ENCODE results near the gene SASH1.

Gene SASH1

DNA sequence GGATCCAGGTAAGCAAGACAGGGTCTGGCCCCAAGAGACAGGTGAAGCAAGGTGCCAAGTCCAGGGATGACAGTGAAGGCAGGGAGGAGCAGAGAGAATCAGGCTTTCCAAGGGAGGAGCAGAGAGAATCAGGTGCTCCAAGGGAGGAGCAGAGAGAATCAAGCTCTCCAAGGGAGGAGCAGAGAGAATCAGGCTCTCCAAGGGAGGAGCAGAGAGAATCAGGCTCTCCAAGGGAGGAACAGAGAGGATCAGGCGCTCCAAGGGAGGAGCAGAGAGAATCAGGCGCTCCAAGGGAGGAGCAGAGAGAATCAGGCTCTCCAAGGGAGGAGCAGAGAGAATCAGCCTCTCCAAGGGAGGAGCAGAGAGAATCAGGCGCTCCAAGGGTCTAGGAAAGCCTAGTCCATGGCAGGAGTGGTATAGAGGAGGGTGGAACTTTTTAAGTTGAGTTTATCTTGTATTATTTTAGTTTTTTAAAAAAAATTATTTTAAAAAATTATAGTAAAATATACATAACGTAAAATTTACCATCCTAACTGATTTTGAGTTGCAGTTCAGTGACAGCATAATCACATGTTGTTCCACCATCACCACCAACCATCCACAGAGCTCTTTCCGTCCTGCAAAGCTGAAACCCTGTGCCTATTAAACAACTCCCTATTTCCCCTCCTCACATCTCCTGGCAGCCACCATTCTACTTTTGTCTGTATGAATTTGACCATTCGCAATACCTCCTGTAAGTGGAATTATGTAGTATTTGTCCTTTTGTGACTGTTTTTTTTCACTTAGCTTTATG, 64.1 kb downstream of the SASH1 start:
- DNase-seq (ENCODE audit: low spot score): no peak

DNA sequence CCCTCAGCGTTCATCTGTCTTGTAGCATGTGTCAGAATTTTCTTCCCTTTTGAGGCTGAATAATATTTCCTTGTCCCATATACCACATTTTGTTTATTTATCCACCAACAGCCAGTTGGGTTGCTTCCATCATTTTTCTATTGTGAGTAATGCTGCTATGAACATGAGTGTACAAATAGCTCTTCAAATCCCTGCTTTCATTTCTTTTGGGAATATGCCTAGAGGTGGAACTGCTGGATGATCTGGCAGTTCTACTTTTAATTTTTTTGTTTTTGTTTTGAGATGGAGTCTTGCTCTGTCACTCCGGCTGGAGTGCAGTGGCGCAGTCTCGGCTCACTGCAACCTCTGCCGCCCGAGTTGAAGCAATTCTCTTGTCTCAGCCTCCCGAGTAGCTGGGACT, 64.7 kb downstream of the SASH1 start:
- DNase-seq (ENCODE audit: low spot score): no peak

DNA sequence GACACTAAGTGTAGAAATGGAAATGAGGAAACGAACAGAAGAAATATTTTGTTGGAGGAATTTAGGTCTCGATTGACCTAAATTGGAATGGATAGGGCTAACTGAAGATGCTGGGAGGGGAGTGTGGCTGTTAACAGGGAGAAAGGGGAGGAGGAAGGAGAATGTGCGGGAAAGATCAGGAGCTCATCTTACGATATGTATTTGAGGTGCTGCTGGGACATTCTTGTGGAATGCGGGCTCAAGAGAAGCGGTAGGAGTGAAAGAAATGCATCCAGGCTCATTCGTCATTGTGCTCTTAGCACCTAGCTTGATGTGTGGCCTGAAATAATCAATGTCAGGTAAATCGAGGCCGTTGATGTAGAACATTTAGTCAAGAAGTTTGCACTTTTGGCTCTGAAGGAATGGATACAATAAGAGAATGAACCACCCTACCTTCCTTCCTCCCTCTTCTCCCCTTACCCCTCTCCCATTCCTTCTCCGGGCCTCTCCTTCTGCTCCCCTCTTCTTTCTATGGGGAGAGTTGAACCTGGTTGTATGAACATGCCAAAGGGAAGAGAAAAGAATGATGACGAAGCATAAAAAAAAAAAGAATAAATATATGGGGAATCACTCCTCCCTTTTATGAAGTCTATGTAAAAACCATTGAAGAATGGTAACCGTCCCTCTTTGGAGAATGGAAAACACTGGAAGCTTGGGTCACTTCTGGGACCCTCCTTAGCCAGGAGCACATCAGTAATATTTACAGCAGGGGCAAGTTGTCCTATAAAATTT, 70.9 kb downstream of the SASH1 start:
- DNase-seq (ENCODE audit: low spot score): no peak

DNA sequence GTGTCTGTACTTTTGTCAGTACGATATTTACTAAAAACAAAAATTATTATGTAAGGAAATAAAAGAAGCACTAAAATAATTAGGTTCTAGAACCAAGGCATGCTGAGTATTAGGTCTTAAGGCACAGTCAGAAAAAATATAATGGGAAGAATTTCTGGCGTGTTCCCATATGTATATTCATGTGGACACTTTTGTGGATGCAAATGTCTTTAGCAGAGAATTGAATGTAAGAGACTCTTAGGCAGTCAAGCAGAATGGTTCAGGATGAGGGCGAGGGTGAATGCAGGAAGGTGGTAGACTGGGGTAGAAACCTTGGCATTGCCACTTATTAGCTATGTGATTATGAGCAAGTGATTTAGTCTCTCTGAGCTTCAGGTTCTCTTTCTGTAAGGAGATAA, 71.5 kb downstream of the SASH1 start:
- DNase-seq (ENCODE audit: low spot score): no peak

DNA sequence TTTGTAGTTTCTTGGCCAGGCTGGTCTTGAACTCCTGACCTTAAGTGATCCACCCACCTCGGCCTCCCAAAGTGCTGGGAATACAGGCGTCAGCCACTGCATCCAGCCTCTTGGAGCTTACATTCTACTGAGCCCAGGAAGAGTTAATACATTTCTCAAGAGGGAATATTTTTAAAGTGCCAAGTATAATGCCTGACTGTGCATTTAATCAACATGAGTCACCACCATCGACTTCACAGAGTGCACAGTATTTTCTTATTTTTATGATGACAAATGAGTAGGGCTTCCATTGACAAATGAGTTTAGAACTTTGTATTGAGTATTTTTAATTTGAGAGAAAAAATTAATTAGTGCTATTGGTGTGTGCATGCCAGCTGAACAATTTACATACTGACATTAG, 72.2 kb downstream of the SASH1 start:
- no peak for DNase-seq (ENCODE audit: low spot score)

DNA sequence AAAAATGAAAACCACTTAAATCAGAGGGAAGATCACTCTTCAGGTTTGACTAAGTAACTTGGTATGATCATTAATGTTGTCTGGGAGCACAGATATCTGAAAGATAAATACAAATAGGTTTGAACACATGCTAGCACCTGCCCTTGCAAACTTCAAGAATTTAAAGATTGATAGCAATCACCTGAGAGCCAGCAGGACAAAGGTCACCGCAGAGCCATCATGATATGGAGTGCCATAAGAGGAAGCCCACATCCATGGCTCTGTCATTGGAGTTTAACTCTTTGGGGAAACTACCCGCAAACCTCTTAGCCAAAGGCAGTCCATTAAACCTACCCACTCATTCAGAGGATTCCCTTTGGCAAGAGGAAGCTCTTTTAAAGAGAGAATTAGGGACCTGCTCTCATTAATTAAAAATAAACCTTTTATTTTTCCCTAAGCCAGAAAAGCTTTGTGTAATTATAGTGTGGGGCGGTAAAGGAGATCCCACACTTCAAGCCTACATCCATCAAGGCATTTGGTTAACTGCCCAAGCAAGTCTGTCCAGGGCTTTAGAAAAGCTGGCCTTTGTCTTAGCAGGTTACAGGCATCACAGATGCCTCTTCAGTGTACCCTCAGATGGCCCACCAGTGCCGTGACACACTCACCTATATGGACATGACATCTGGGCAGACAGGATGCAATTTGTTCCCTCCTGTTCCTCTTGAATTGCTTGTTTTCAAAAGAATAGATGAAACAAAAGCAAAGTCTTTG, 73.0 kb downstream of the SASH1 start:
- DNase-seq (ENCODE audit: low spot score): no peak

DNA sequence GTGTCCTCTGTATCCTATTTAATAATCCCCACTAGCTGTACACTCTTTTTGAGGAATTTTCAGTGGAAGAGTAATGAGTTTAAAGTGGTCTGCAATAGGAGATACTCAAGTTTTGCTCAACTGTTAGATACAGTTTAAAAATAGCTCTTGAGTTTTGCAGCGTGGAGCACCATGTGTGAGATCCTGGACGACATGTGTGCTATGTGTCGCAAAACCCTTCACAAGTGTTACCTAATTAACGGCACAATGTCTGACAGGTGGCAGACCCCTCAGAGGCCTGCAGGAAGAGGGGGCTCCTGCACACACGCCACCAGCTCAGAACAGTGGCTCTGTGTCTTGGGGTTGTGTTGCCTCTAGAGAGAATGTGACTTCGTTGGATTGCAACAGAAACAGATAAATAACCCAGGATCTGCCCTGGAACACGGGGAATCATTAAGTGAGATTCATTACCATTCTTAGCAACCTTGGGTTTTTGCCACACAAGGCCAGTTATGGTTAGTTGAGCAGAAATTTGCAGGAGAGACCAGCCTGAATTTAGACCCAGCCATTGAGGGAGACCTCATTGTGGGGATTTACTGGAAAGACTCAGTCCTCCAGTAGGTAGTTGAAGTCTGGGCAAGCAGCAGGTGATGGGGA, 73.8 kb downstream of the SASH1 start:
- no peak for DNase-seq (ENCODE audit: low spot score)

DNA sequence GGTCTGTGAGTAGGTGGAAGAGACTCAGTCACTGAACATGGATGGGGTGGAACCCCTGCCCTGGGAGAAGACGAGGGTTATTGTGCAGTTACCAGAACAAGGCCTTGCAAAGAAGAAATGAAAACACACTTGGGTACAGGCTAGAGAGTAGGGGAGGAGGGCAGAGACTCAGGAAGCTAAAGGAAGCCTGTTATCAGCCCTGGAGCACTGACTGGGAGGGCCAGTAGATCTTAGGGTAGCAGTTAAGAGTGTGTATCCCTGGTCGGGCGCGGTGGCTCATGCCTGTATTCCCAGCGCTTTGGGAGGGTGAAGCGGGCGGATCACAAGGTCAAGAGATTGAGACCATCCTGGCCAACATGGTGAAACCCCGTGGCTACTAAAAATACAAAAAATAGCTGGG, 74.4 kb downstream of the SASH1 start:
- no peak for DNase-seq (ENCODE audit: low spot score)

DNA sequence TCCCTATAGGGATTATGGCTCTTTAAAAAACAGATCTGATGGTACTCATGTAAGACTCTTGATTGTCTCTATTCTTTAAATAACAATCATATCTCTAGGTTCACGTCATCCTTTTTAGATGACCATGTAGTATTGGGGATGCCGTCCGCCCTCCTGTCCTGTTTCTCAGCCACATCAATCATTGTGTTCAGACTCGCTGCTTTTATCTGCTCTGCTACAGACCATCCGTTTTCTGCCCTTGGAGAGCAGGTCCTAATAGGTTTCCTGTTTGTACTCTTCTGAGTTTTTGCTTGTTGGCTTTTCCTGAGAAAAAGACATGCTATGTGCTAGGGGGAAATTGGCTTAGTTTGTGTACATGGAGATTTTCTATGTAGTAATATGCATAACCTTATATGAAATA, 76.8 kb downstream of the SASH1 start:
- no peak for DNase-seq (ENCODE audit: low spot score)

DNA sequence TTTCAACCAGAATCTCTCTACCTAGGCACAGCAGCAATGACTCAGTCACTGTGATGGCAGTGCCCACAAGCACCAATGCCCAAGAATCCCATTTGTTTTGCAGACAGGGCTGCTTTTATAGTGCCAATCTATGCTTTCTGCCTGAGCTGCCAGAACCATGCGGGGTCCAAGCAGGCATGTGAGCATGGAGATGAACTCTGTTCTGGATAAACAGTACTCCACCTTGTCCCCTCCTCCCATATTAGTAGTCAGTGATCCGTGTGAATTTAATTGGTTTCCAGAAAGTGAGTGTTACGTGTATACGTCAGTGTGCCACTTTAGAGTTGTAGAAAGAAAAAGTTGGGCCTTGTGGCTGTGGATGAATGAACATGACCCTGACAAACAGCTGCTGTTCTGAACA, 79.4 kb downstream of the SASH1 start:
- no peak for DNase-seq (ENCODE audit: low spot score)

DNA sequence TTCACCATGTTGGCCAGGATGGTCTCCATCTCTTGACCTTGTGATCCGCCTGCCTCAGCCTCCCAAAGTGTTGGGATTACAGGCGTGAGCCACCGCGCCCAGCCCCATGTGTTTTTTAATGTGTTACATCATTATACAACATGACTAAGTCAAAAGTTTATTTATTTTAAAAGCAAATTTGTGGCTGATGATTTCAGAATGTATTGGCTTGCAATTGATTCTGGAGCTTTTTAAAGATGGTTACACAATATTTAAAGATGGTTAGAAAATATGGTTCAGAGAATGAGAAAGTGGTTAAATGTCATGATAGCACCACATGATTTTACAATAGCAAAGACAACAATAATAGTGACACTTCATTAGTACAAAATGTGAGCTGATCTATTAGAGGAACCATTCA, 80.5 kb downstream of the SASH1 start:
- DNase-seq (ENCODE audit: low spot score): no peak

DNA sequence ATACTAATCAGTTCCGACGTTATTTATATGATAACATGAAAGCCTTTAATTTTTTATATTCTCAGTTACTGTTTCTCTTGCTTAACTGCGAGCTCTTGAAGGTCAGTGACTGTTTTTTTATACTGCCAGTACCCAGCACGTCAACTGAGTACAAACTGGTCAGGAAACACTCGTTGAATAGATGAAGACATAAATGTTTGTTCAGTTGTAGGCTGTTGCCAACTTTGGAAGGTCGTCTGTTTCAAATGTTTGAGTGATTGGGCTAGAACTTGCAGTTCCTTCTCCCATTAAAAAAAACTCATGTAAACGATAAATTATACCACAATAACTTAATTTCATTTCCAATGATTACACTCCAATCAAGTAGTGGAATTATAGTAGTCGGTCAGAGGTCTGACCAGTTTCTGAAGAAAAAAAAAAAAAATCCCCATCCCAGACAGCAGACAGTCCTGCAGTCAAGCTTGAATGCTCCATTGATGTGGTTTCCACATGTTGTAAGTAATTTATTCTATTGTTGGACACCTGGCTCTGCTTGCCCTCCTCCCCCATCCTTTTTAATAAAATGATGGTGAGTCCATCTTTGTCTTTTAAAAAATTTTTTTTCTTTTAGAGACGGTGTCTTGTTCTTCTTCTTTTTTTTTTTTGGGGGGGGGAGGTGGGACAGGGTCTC, 81.1 kb downstream of the SASH1 start:
- no peak for DNase-seq (ENCODE audit: low spot score)

DNA sequence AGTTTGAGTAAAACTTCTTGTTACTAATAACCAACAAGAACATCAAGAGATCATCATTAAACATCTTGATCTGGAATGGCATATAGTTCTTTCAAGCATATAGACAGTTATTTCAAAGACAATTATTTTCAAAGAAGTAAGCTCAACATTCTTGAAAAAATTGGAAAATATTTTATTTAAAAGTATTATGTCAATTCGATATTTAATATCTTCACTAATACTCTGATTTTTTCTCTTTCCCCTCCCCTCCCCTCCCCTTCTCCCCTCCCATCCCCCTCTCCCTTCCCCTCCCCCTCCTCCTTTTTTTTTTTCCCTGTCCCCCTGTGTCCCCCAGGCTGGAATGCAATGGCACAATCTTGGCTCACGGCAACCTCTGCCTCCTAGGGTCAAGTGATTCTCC, 82.8 kb downstream of the SASH1 start:
- DNase-seq (ENCODE audit: low spot score): no peak

DNA sequence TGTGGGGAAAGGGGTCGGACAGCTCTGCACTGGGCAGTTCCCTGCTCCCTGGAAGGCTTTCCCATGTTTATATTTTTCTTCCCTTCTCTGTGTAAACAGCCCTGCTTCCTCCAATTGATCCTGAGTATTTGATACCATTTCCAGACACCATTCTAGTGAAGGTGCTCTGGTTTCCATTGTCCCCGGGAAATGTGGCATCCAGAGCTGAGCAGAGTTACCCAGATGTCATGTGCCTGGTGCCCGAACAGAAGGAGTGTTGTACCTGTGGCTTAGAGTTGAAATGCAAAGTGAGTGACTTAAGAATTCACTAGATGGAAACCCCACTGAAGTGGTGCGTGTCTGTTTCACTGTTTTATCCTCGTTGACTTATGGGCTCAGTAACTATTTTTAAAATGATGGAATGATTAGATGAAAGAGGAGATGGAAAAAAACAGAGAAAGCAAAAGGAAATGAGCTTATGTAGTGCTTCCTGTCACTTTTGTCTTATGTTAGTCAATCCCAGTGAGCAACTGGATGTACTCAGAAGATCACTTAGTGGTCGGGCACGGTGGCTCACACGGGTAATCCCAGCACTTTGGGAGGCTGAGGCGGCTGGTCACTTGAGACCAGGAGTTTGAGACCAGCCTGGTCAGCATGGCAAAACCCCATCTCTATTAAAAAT, 83.8 kb downstream of the SASH1 start:
- DNase-seq (ENCODE audit: low spot score): no peak

DNA sequence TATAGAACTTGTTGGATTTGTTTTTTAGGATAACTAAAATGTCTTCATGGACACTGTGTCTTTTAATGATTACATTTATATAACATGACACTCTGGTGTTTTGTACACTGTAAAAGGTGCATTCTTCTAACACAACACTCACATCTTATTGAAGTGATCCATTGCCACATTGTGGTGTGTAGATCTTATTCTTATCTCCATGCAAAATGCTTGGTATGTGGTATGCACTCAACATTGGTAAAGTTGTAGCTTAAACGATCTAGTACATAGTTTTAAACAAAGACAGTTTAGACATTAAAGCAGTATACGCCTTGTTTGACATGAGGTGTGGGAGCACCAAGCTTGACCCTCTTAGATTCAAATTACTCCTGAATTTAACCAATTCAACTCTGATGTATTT, 84.7 kb downstream of the SASH1 start:
- no peak for DNase-seq (ENCODE audit: low spot score)

DNA sequence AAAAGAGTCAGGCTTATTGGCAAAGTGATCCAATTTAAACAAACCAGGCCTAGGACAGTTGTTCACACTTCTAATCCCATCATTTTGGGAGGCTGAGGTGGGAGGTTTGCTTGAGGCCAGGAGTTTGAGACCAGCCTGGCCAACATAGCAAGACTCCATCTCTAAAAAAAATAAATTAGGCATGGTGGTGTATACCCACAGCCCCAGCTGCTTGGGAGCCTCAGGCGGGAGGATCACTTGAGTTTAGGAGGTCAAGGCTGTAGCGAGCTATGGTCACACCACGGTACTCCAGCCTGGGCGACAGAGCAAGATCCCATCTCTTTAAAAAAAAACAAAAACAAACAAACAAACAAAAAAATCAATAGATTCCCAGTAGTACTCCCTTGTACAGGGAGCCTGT, 86.8 kb downstream of the SASH1 start:
- no peak for DNase-seq (ENCODE audit: low spot score)

DNA sequence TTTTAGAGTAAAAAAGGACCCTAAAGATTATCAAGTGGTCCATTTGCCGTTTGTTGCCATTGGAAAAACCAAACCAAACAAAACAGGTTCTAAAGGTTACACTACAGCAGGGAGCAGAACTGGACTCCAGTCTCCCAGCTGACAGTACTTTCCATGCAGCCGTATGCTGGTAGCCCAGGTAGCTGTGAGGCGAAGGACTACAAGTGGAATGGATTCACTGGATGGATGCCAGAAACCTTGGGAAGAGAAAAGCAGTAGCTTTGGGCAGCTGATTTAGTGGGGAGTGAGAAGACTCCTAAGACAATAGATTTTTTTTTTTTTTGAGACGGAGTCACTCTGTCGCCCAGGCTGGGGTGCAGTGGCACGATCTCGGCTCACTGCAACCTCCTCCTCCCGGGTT, 88.3 kb downstream of the SASH1 start:
- no peak for DNase-seq (ENCODE audit: low spot score)

DNA sequence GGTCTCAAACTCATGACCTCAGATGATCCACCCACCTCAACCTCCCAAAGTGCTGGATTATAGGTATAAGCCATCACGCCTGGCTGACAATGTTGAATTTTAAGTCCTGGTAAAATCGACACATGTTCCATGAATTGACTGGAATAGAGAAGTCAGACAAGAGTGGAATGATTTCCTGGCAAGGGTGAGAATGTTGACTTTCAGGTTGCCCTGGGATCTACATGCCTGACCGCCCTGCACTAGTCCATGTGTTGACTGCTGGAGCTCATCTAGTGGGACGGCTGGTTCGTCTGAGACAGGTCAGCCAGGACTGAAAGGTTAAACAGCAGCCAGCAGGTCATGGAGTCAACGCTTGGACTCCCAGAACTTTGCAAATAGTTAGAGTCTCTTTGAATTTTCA, 88.8 kb downstream of the SASH1 start:
- no peak for DNase-seq (ENCODE audit: low spot score)

DNA sequence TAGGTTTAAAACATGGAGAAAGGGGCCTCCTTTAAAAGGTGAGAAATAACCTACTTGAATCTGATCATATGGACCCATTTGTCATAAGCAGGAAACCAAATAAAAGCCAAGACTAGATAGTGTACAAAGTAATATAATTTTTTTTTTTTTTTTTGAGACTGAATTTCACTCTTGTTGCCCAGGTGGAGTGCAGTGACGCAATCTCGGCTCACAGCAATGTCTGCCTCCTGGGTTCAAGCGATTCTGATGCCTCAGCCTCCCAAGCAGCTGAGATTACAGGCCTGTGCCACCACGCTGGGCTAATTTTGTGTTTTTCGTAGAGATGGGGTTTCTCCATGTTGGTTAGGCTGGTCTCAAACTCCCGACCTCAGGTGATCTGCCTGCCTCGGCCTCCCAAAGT, 89.2 kb downstream of the SASH1 start:
- DNase-seq (ENCODE audit: low spot score): no peak

DNA sequence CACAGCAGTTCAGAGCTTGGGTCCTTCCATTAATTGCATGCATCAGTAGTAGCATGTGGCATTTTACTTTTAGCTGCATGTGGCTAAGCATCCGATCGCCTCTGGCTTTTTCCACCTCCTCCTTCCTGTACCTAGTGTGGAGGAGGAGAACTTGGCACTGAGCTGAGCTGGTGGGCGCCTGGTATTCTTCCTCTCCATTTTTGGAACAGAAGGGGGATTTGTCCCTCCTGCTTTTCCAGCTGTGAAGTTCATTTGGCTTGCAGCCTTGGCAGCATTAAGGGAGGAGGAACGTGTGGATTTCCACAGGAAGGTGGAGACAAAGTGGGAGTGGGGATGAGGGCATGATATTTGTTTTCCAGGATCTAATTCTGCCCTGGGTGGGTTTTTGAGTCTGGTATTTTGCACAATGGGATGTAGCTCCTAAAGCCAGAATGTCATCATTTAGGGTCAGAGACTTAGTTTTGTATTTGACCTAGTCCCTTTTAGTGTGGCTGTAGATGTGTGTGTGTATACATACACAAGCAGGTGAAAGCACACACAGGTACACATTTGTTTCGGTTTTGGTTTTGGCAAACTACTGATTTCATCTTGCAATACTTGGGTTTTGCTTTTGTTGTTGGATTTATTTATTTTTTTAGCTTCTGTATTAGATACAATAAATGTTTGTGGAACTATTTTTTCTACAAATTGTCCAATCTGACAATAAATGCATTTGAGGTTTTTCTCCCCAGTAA, 90.0 kb downstream of the SASH1 start:
- no peak for DNase-seq (ENCODE audit: low spot score)

DNA sequence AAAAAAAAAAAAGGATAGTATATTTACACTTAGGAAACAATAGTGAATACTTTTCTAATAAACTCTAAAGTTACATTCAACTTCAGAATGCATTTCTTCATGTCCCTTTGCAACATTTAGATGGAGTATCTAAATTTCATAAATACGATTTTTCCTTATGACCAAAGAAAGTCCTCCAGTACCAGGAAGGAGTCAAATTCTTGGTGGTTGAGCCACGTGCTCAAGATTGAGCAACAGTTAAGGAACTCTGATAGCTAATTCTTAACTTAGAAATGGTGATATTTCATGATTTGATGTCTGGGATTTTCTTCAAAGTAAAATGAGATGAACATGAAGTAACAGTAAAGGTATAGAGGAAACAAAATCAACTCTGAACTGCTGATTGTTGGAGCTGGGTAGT, 92.7 kb downstream of the SASH1 start:
- DNase-seq (ENCODE audit: low spot score): no peak
